Stimulated activated CD8-positive, alpha-beta memory T cell treated with anti-CD3 and anti-CD28 coated beads, Interleukin-7, amount 100 ng/mL, for 1 hour (primary cell): Measurements from ENCODE around the gene KLK5.
"Not testable (repeated sequence)": the region's sequence is repeated elsewhere in the genome, so short reads cannot be mapped to it uniquely, and the experiment has no call there.

ENCODE experiments used
- DNase-seq, 2 donors: peaks; one replicate each; pipeline ENCODE4 v3.0.0-alpha.2; 2020; ENCODE audit warnings: low read depth in 2 of 2

Gene KLK5

GRCh38 chr19:50952910-50953309 lies at the start of gene KLK5:
TSS of gene KLK5 (minus strand) at chr19:50953038. CDS start at chr19:50952657, 381 bp downstream.
- no peak for DNase-seq

GRCh38 chr19:51002089-51002532 lies 49.3 kb upstream of the KLK5 start:
- no peak for DNase-seq

GRCh38 chr19:51001515-51001914 lies 48.7 kb upstream of the KLK5 start, which contains the start of gene KLK8:
TSS of gene KLK8 (minus strand) at chr19:51001604. CDS start at chr19:51001167, 437 bp downstream.
- DNase-seq: no peak

GRCh38 chr19:51000981-51001380 lies 48.1 kb upstream of the KLK5 start:
- no peak for DNase-seq

- DNase-seq: no peak
These were observed 47.6 kb upstream of the KLK5 start for GRCh38 chr19:51000426-51000825.

GRCh38 chr19:50998686-50999085 lies 45.8 kb upstream of the KLK5 start:
- DNase-seq: no peak

GRCh38 chr19:50998061-50998460 lies 45.2 kb upstream of the KLK5 start:
- no peak for DNase-seq

- no peak for DNase-seq
These were observed 41.3 kb upstream of the KLK5 start for GRCh38 chr19:50994129-50994528.

GRCh38 chr19:50992666-50993035 lies 39.8 kb upstream of the KLK5 start:
- DNase-seq: no peak

- not testable (repeated sequence) for DNase-seq
These were observed 31.6 kb upstream of the KLK5 start for GRCh38 chr19:50984416-50984815.

- no peak for DNase-seq
These were observed 30.9 kb upstream of the KLK5 start, which contains the start of gene KLK7 for GRCh38 chr19:50983625-50984292. TSS of gene KLK7 (minus strand) at chr19:50983917. CDS start at chr19:50982399, 1,518 bp downstream.

- no peak for DNase-seq
These were observed 29.3 kb upstream of the KLK5 start for GRCh38 chr19:50982186-50982585.

- DNase-seq: no peak
These were observed 28.8 kb upstream of the KLK5 start for GRCh38 chr19:50981587-50982146.

- no peak for DNase-seq
These were observed 27.4 kb upstream of the KLK5 start for GRCh38 chr19:50980208-50980607.

GRCh38 chr19:50979758-50980157 lies 26.9 kb upstream of the KLK5 start:
- DNase-seq: no peak

GRCh38 chr19:50978772-50979390 lies 26.0 kb upstream of the KLK5 start:
- no peak for DNase-seq

- no peak for DNase-seq
These were observed 24.8 kb upstream of the KLK5 start for GRCh38 chr19:50977626-50978025.

- no peak for DNase-seq
These were observed 22.9 kb upstream of the KLK5 start for GRCh38 chr19:50975766-50976165.

- DNase-seq: no peak
These were observed 22.1 kb upstream of the KLK5 start for GRCh38 chr19:50974702-50975556.

GRCh38 chr19:50972795-50973376 lies 20.0 kb upstream of the KLK5 start:
- DNase-seq: no peak

GRCh38 chr19:50969810-50970209 lies 17.0 kb upstream of the KLK5 start:
- DNase-seq: not testable (repeated sequence)

GRCh38 chr19:50969413-50969760 lies 16.5 kb upstream of the KLK5 start, which contains the start of gene KLK6:
TSS of gene KLK6 (minus strand) at chr19:50969591. CDS start at chr19:50968104, 1,487 bp downstream.
- no peak for DNase-seq
